Inferior parietal cortex (tissue), 1 donor: ENCODE data around the gene HARS2.
"Not testable (repeated sequence)": the region's sequence is repeated elsewhere in the genome, so short reads cannot be mapped to it uniquely, and the experiment has no call there.

ENCODE experiments used
- DNase-seq: peaks from one replicate; pipeline ENCODE4 v3.0.0-alpha.2; 2016; ENCODE audit errors: extremely low spot score

The HARS2 gene

GRCh38 chr5:140690941-140691924 lies at the start of gene HARS2, which contains the start of gene HARS1:
Gene HARS2, plus strand, starts transcription at chr5:140691455. Its CDS starts 194 bp downstream, at chr5:140691649.
Gene HARS1, minus strand, starts transcription at chr5:140691370. Its CDS starts 66 bp downstream, at chr5:140691304.
- peak; percentile 94 for DNase-seq

- DNase-seq: no peak
Measured at GRCh38 chr5:140641716-140642115, 49.5 kb upstream of the HARS2 start.

DNA sequence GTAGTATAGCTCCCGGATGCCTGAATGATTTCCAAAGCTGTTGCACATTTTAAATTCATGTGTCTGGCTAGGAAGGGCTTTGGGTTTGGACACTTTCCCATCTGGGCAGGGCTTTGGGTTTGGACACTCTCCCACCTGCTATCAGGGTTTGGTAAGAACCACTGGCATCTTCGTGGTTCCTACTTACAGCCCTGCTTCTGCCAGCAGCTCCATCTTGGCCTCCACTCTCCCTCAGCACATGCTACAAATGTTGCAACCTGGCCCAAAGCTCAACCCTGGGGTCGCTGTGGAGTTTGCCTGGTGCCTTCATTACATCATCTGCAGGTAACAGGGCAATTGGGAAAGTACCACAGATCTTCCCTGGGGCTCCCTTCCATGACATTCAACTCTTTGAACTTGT lies 48.5 kb upstream of the HARS2 start:
- DNase-seq: no peak

- no peak for DNase-seq
Measured at GRCh38 chr5:140647042-140647419, 44.2 kb upstream of the HARS2 start.

- no peak for DNase-seq
Measured at GRCh38 chr5:140658870-140659269, 32.4 kb upstream of the HARS2 start.

GRCh38 chr5:140660371-140660770 lies 30.9 kb upstream of the HARS2 start:
- not testable (repeated sequence) for DNase-seq

GRCh38 chr5:140664030-140664358 lies 27.3 kb upstream of the HARS2 start:
- DNase-seq: no peak

DNA sequence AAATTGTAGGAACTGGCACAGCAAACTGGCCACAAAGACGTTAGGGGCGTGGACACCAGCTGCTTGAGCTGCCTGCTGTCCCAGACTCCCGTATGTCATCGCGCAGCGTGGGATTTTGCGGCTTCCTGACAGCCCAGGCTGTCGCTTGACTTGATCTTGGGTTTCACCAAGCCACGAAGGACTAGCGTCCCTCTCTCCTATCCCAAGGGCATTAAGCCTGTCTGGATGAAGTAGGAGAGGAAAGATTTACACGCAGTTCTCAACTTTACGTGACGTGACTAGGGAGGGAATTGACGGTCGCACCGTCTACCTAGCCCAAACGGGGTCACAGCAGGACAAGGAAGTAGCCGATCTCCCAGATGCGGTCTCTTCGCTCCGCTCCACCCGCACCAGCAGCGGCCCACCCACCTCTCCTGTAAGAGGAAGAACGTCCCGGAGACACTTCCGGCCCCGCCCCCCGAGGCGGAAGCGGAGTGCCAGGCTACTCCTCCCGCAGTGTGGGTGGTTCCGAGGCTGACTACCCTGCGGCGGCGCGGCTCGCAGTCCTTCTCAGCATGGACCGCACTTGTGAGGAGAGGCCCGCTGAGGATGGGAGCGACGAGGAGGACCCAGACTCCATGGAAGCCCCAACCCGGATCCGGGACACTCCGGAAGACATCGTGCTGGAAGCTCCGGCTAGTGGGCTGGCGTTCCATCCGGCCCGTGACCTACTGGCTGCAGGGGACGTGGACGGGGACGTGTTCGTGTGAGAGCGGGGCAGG lies 26.7 kb upstream of the HARS2 start, which contains the start of gene WDR55:
Gene WDR55 (plus strand): TSS at position 546 of the 761 bp plus-strand sequence. CDS start 9 bp downstream, at position 555.
- DNase-seq: peak; percentile 96

GRCh38 chr5:140671035-140671434 lies 20.2 kb upstream of the HARS2 start:
- DNase-seq: not testable (repeated sequence)

DNA sequence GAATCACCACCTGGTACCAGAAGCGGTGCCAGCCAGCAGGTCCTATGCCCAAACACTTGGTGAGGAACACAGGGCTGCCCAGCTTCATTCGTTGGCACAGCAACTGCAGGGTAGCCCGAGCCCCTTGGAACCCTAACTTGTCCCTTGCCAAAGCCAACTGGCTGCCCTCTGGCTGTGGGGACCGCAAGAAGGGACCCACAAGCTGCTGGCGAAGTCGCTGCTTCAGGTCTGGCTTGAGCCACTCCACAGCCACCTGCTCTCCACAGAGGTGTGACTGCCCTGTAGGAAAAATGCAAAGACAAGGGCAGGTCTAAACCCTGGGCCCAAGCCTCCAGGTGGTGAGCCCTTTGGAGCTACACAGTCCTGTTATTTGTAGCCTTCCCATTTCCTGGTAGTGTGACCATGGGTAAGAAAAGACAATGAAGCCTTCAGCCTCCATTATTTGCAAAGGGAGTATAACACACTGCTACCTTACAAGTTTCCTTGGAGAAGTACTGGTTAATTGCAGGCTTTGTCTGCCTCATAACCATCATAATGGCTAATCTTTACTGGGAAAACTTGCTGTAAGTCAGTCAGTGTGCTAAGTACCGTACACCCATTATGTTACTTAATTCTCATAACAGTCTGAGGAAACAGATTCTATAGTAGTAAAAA lies 19.7 kb upstream of the HARS2 start:
- no peak for DNase-seq

DNA sequence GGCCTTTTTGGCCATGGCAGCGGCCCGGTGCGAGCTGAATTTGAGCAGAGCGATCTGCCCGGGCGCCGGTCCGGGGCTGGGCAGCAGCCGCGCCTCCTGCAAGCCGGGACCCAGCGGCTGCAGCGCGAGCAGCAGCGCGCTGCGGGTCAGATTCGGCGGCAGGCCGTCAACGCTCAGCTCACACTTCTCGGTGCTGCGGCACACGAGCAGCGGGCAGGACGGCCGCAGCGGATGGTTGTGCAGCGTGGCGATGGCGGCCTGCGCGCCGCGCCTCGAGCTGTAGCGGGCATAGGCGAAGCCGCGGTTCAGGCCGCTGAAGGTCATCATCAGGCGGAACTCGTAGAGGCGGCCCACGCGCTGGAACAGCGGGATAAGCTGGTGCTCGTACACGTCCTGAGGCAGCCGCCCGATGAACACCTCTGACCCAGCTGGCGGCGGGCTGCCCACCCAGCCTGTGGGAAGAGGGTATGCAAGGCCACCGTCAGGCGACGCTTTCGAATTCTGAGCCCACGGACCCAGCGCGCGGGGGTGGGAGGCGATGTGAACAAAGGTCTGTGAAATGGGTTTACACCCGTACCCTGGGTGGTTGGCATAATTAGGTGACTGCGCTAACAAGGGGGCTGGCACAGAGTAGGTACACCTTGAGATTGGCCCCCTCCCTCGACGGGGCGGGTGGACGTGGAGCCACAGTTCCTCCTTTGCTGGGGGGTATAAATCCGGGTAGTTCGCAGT lies 18.6 kb upstream of the HARS2 start:
- DNase-seq: no peak

DNA sequence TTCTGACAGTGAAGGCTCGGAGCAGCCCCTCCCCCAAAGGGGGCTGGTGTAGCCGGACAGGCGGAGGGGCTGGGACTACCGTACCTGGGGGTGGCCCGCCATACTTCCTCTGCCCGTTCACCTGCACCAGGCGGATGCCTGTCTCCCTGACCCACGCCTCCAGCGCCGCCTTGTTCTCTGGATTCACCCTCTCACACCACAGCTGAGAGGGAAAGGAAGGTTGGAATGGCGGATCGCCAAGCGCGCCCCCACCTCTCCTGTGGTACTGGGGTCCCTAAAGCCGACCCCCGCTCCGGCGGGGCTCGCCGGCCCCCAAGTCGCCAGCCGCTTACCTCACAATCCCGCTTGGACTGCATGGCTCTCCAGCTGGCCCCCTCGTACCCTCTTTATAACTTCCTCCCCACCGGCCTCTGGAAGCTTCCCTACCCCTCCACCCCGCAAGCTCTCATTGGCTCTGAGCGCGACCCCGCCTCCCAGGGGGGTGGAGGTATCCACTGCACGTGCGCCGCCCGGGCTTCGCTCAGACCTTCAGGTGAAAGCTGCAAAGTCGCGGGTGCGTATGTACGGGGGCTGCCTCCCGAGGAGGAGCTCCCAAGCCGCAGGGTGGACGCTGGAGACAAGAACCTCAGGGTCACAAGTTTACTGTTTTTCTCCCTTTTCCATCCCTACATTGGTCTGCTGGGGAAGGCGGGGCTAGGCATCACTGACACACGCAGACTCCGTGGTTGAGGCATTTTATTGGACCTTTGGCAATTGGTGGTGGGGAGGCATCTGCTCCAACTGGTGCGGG lies 17.9 kb upstream of the HARS2 start, which contains the start of gene DND1:
Gene DND1 (minus strand): TSS at position 390 of the 790 bp plus-strand sequence. CDS start 34 bp downstream, at position 356.
- no peak for DNase-seq

- DNase-seq: no peak
Measured at GRCh38 chr5:140674211-140674610, 17.0 kb upstream of the HARS2 start.

GRCh38 chr5:140674629-140675028 lies 16.6 kb upstream of the HARS2 start:
- no peak for DNase-seq

DNA sequence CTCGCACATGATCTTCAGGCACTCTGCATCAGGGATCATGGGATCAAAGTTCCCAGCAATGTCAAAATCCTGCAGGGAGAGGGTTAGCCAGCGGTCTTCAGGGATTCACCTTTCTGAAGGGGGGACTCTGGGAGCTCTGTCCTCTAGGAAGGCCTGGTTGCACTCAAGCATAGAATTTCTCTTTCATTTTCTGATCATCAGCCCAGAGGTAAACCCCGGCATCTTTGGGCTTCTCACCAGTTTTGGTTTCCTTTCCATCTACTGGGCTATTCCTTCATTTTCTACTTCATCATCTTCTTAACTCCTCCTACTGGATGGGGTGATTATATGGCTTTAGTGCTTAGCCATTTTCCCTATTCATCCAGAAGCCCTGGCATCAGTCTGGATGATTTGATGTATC lies 13.3 kb upstream of the HARS2 start:
- no peak for DNase-seq

DNA sequence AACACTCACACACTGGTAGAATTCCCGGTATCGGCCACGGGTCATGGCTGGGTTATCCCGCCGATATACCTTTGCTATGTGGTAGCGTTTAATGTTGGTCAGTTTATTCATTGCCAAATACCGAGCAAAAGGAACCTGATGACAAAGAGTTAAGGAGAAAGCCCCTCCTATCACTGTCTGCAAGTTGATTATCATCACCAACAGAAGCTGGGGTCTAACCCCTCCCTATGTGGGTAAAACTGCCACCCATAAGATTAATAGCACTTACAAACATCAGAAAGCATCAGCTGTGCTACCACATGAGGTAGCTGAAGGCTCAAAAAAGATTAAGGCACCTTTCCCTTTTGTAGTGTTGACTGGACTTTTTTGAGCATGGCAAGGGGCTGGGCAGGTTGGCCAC lies 12.3 kb upstream of the HARS2 start:
- no peak for DNase-seq

GRCh38 chr5:140690376-140690932 lies 801 bp upstream of the HARS2 start:
- no peak for DNase-seq

DNA sequence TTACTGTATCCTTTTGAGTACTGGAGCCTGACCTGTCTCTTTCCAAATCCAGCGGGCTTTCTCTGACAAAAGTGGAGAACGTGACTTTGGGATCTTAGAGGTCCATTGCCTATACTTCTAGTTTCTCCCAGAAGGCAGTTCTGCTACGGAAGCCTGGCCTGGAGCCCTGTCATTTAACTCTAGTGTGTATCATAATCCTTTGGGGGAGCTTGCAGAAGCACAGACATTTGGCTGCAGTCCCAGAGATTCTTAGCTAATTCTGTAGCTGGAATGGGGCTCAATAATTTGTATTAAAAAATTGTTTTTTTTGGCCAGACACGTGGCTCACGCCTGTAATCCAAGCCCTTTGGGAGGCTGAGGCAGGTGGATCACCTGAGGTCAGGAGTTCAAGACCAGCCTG lies 3.0 kb downstream of the HARS2 start:
- DNase-seq: no peak

- no peak for DNase-seq
Measured at GRCh38 chr5:140696891-140697492, 5.7 kb downstream of the HARS2 start.
